Left ventricle myocardium inferior (tissue), 1 donor: Measurements from ENCODE around the gene CASZ1. TPM values are rescaled to one million over a fixed set of nuclear protein-coding genes. Genes with fewer than 3 reads are reported as not detected.
A peak's percentile ranks its signal among the peaks of the same experiment; 100 is the strongest.

Experiments used
- DNase-seq: peaks from one replicate; pipeline ENCODE4 v3.0.0-alpha.2; 2020
- H3K27ac ChIP-seq: fragments of 200-600 bp; replicated peaks from 2 replicates; pipeline ENCODE4 v1.8.0; 2021
- H3K27me3 ChIP-seq: fragments of 200-600 bp; 2 replicates; pipeline ENCODE4 v1.8.0; 2021; ENCODE audit warnings: low read depth
- H3K36me3 ChIP-seq: fragments of 200-600 bp; 2 replicates; pipeline ENCODE4 v1.8.0; 2021
- H3K4me1 ChIP-seq: fragments of 200-600 bp; 2 replicates; pipeline ENCODE4 v1.8.0; 2021
- H3K4me3 ChIP-seq: fragments of 200-600 bp; 2 replicates; pipeline ENCODE4 v1.8.0; 2021; ENCODE audit warnings: mild to moderate bottlenecking, moderate library complexity
- H3K9me3 ChIP-seq: fragments of 200-600 bp; replicated peaks from 2 replicates; pipeline ENCODE4 v1.8.0; 2021
- intact Hi-C: fragments of 100-400 bp; cut with micrococcal nuclease; formaldehyde crosslinking; loops from one replicate; pipeline ENCODE4 v1.11.0; 2022
- total RNA-seq: library from RNA; stranded (reverse); fragmentation: NEBNext Ultra II Directional; extraction: Animal tissue kit (Norgen Biotek cat#: 25700); gene quantifications from one replicate; pipeline ENCODE4 v1.2.1, GENCODE V29; 2021
- TF ChIP-seq, protein P1 (sequence below): fragments of 200-600 bp; IDR thresholded peaks from 2 replicates; pipeline ENCODE4 v1.8.0; 2021; ENCODE audit warnings: antibody characterized with exemption, mild to moderate bottlenecking, borderline replicate concordance
- donor health status: DM: no; HTN: yes; CAD: no; lungs with severe emphysema.

CASZ1 gene
- total RNA-seq, 1 donor from 2014 or later, result 56.3 TPM

- Histone ChIP-seq H3K9me3 (no peaks in the 10 kb centered on the region), H3K4me3 (no peak overlapping the region), H3K36me3 (no peaks in the 10 kb centered on the region), H3K27ac (no peak overlapping the region), H3K27me3 (peaks cover 53% of the 10 kb centered on the region), H3K4me1 (peaks cover 22% of the 10 kb centered on the region)
- TF ChIP-seq, protein P1, sequence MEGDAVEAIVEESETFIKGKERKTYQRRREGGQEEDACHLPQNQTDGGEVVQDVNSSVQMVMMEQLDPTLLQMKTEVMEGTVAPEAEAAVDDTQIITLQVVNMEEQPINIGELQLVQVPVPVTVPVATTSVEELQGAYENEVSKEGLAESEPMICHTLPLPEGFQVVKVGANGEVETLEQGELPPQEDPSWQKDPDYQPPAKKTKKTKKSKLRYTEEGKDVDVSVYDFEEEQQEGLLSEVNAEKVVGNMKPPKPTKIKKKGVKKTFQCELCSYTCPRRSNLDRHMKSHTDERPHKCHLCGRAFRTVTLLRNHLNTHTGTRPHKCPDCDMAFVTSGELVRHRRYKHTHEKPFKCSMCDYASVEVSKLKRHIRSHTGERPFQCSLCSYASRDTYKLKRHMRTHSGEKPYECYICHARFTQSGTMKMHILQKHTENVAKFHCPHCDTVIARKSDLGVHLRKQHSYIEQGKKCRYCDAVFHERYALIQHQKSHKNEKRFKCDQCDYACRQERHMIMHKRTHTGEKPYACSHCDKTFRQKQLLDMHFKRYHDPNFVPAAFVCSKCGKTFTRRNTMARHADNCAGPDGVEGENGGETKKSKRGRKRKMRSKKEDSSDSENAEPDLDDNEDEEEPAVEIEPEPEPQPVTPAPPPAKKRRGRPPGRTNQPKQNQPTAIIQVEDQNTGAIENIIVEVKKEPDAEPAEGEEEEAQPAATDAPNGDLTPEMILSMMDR, result no peak
- DNase-seq, result no peak
- intact Hi-C loops, result no loop called here
These were observed 29.1 kb upstream of the CASZ1 start for GRCh38 chr1:10825592-10825991.

GRCh38 chr1:10824821-10825540, 28.5 kb upstream of the CASZ1 start:
- DNase-seq, result no peak
- Histone ChIP-seq H3K9me3 (no peaks in the 10 kb centered on the region), H3K27ac (no peak overlapping the region), H3K36me3 (no peaks in the 10 kb centered on the region), H3K4me3 (no peak overlapping the region), H3K4me1 (peaks cover 27% of the 10 kb centered on the region), H3K27me3 (peaks cover 50% of the 10 kb centered on the region)
- TF ChIP-seq, protein P1, result no peak
- intact Hi-C loops, result no loop called here

GRCh38 chr1:10823000-10823401, 26.6 kb upstream of the CASZ1 start:
- intact Hi-C loops, result no loop called here

DNA sequence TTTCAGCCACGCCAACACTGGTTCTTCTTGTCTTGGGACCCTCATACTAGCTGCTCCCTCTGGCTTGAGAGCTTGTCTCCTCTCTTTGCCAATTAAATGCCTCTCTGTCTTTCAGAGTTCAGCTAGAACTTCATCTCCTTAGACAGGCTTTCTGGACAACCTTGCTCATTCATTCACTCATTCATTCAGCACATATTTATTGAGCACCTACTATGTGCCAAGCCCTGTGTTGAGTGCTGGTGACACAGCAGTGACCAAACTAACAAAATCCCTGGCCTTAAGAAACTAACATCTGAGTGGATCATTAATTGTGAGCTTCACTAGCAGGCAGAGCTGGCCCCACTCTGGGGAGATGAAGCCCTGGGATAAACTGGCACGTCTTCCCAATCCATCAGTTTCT, 24.9 kb upstream of the CASZ1 start:
- intact Hi-C loops, result no loop called here
- no peak for DNase-seq
- Histone ChIP-seq H3K27ac (peak overlapping the region; percentile 90), H3K9me3 (no peaks in the 10 kb centered on the region), H3K4me3 (no peak overlapping the region), H3K27me3 (peaks cover 27% of the 10 kb centered on the region), H3K4me1 (peaks cover 45% of the 10 kb centered on the region), H3K36me3 (no peaks in the 10 kb centered on the region)
- TF ChIP-seq, protein P1, result no peak

More at GRCh38 chr1:10823000-10823401, 26.6 kb upstream of the CASZ1 start:
- peak overlapping the region; percentile 25 for H3K4me3 ChIP-seq
- H3K27ac ChIP-seq, result peak overlapping the region; percentile 90
- peaks cover 42% of the 10 kb centered on the region for H3K27me3 ChIP-seq
- peaks cover 45% of the 10 kb centered on the region for H3K4me1 ChIP-seq
- TF ChIP-seq, protein P1, result no peak
- DNase-seq, result peak; percentile 38
- H3K9me3 ChIP-seq, result no peaks in the 10 kb centered on the region
- no peaks in the 10 kb centered on the region for H3K36me3 ChIP-seq

- intact Hi-C loops, result no loop called here
These were observed 24.0 kb upstream of the CASZ1 start for GRCh38 chr1:10820422-10820821.

More at GRCh38 chr1:10820422-10820821, 24.0 kb upstream of the CASZ1 start:
- H3K4me3 ChIP-seq, result peak overlapping the region; percentile 6
- H3K4me1 ChIP-seq, result peaks cover 45% of the 10 kb centered on the region
- peak overlapping the region; percentile 90 for H3K27ac ChIP-seq
- H3K9me3 ChIP-seq, result no peaks in the 10 kb centered on the region
- H3K27me3 ChIP-seq, result peaks cover 20% of the 10 kb centered on the region
- no peak for DNase-seq
- TF ChIP-seq, protein P1, result no peak
- H3K36me3 ChIP-seq, result no peaks in the 10 kb centered on the region
